ENCODE results near the gene THBS3. TPM values are rescaled to one million over a fixed set of nuclear protein-coding genes. Genes with fewer than 3 reads are reported as not detected.

Gene THBS3
- total and polyA plus RNA-seq, 9 of the 15 experiments (the other 6 are each of a cell fraction or from before 2014, with no cell fraction given): 0.59 to 8.3 (median 3.2) TPM

GRCh38 chr1:155244368-155245162 lies 36.9 kb upstream of the THBS3 start (continued):
- TF ChIP-seq POLR2H (tag; IDR thresholded peaks at IDR 0.05; ENCODE audit: low read depth) (peak; percentile 93), WHSC1 (IDR thresholded peaks at IDR 0.05; ENCODE audit: low read length) (no peak), ZNF282 (CRISPR knock-in tag; IDR thresholded peaks at IDR 0.05) (no peak), RCOR1 (IDR thresholded peaks at IDR 0.05; ENCODE audit: borderline replicate concordance in 1 of 2, low read depth in 2 of 2, low read length in 2 of 2) (peak in 1 of 2 experiments; percentile 93; a peak in 3 of 4 replicates), RAD51 (IDR thresholded peaks at IDR 0.05; ENCODE audit: borderline replicate concordance, low read depth) (peak; percentile 74; the same call in 1 of the 2 replicates), ASH1L (IDR thresholded peaks at IDR 0.05; ENCODE audit: borderline replicate concordance, low read depth, partially characterized antibody) (peak; percentile 74), RNF219 (CRISPR knock-in tag; IDR thresholded peaks at IDR 0.05) (no peak), SMAD2 (IDR thresholded peaks at IDR 0.05; ENCODE audit: low read depth, low read length) (no peak), MYBL2 (IDR thresholded peaks at IDR 0.05; ENCODE audit: low read depth) (peak; percentile 96), MYBL2 (CRISPR knock-in tag; IDR thresholded peaks at IDR 0.05; ENCODE audit: borderline replicate concordance) (no peak), AFF1 (IDR thresholded peaks at IDR 0.05; ENCODE audit: low read depth in 1 of 2, partially characterized antibody in 2 of 2) (peak; percentile 72 to 97), TEAD4 (IDR thresholded peaks at IDR 0.05; ENCODE audit: low read length) (peak; percentile 67), TEAD4 (CRISPR knock-in tag; IDR thresholded peaks at IDR 0.05; ENCODE audit: borderline replicate concordance) (no peak), CTCF (IDR thresholded peaks at IDR 0.05 in 2 of 3, conservative IDR thresholded peaks at IDR 0.05 in 1 of 3; ENCODE audit: insufficient read depth in 2 of 3, low read depth in 1 of 3, low read length in 3 of 3) (peak; percentile 40 to 70 (median 59); a peak in 5 of 6 replicates), KAT8 (IDR thresholded peaks at IDR 0.05; ENCODE audit: low read depth) (no peak), ZNF175 (CRISPR knock-in tag; IDR thresholded peaks at IDR 0.05; ENCODE audit: low read depth) (no peak), HDGF (IDR thresholded peaks at IDR 0.05) (no peak), MEF2D (tag; conservative IDR thresholded peaks at IDR 0.05; ENCODE audit: low read depth) (peak; percentile 93), POLR3G (IDR thresholded peaks at IDR 0.05; ENCODE audit: extremely low read depth, insufficient read length, insufficient replicate concordance) (no peak), EHMT2 (IDR thresholded peaks at IDR 0.05) (peak; percentile 88), MAFF (IDR thresholded peaks at IDR 0.05; ENCODE audit: low read length) (no peak)
